ENCODE results near the gene ABAT. TPM values are rescaled to one million over a fixed set of nuclear protein-coding genes. Genes with fewer than 3 reads are reported as not detected.

Gene ABAT
- total RNA-seq, 1 experiment from 2014 or later = 7.3 TPM

- Mint-ChIP-seq H3K27me3 (ENCODE audit: low read depth) (no peaks in the 10 kb centered on the region; the same call in 1 of the 2 replicates), H3K4me1 (peaks cover 13 to 30% of the 10 kb centered on the region in 2 experiments), H3K27ac (peak overlapping the region in 1 of 3 experiments; percentile 39; a peak in 1 of 7 replicates), H3K4me3 (no peak overlapping the region), H3K36me3 (ENCODE audit: insufficient read depth in 1 of 3, low read depth in 3 of 3) (no peaks in the 10 kb centered on the region), H3K9me3 (no peaks in the 10 kb centered on the region)
- Histone ChIP-seq H2BK15ac (ENCODE audit: low read depth, low read length) (no peak overlapping the region), H2AK5ac (ENCODE audit: insufficient read length, low read length) (no peak overlapping the region), H3K27me3 (ENCODE audit: insufficient read depth, low read length) (no peaks in the 10 kb centered on the region), H3K9ac (ENCODE audit: extremely low read depth, insufficient read length, low read length) (no peak overlapping the region), H2AFZ (ENCODE audit: low read length) (no peak overlapping the region), H3K4ac (ENCODE audit: low read depth, low read length) (no peak overlapping the region), H3K23me2 (ENCODE audit: insufficient read length, low read depth, low read length, poor library complexity, severe bottlenecking) (no peaks in the 10 kb centered on the region), H4K20me1 (ENCODE audit: control insufficient read depth, insufficient read depth, insufficient read length) (no peaks in the 10 kb centered on the region), H2BK20ac (ENCODE audit: low read depth, low read length, poor library complexity, severe bottlenecking) (no peak overlapping the region), H4K8ac (replicated peaks; ENCODE audit: insufficient read length, low read depth, low read length) (no peak overlapping the region), H3K79me2 (ENCODE audit: insufficient read depth, low read length) (no peaks in the 10 kb centered on the region), H3K4me2 (ENCODE audit: insufficient read depth, insufficient read length, low read length) (no peak overlapping the region), H3K23ac (ENCODE audit: insufficient read length, low read depth, low read length) (no peak overlapping the region), H3T11ph (ENCODE audit: low read length) (no peak overlapping the region), H2BK5ac (ENCODE audit: insufficient read length, low read length) (no peak overlapping the region), H3K56ac (ENCODE audit: insufficient read length, low read depth, low read length) (no peak overlapping the region), H2BK120ac (ENCODE audit: low read depth, low read length, poor library complexity, severe bottlenecking) (no peak overlapping the region), H2BK12ac (ENCODE audit: insufficient read length, low read depth, low read length) (no peak overlapping the region), H3K9me3 (ENCODE audit: control insufficient read depth, low read depth, low read length) (no peaks in the 10 kb centered on the region), H3K4me1 (ENCODE audit: insufficient read depth, low read length) (no peaks in the 10 kb centered on the region), H3K27ac (ENCODE audit: insufficient read length, low read depth, low read length) (no peak overlapping the region), H3K18ac (ENCODE audit: insufficient read length, low read depth, low read length) (no peak overlapping the region), H3K79me1 (ENCODE audit: insufficient read depth, low read depth, low read length, poor library complexity, severe bottlenecking) (no peaks in the 10 kb centered on the region), H3K14ac (ENCODE audit: insufficient read depth, low read length) (no peak overlapping the region), H4K91ac (ENCODE audit: insufficient read length, low read depth, low read length) (no peak overlapping the region), H4K5ac (ENCODE audit: insufficient read length, low read depth, low read length) (no peak overlapping the region)
- no peak for TF ChIP-seq CTCF (conservative IDR thresholded peaks at IDR 0.05)
- no peak for DNase-seq
- WGBS (ENCODE audit: extremely low coverage, insufficient read length, low lambda C conversion rate) = no CpG with 5 or more reads among the region's 10 CpGs
Observed at GRCh38 chr16:8760021-8760420, 85.6 kb downstream of the ABAT start.
